Activated CD4-positive, alpha-beta T cell treated with anti-CD3 and anti-CD28 coated beads, Interleukin-2, amount 50 U/mL, for 16 hours (primary cell): ENCODE data around the gene FOXQ1.
"Not testable (repeated sequence)": the region's sequence is repeated elsewhere in the genome, so short reads cannot be mapped to it uniquely, and the experiment has no call there.

ENCODE experiments used
- DNase-seq: peaks from one replicate; pipeline ENCODE4 v3.0.0-alpha.2; 2020

FOXQ1 gene

GRCh38 chr6:1295420-1295819, 16.5 kb upstream of the FOXQ1 start:
- no peak for DNase-seq

GRCh38 chr6:1296079-1296478, 15.8 kb upstream of the FOXQ1 start:
- no peak for DNase-seq

GRCh38 chr6:1296542-1296941, 15.4 kb upstream of the FOXQ1 start:
- no peak for DNase-seq

GRCh38 chr6:1297746-1298145, 14.2 kb upstream of the FOXQ1 start:
- DNase-seq: no peak

GRCh38 chr6:1298768-1299167, 13.1 kb upstream of the FOXQ1 start:
- DNase-seq: no peak

GRCh38 chr6:1306133-1306532, 5.8 kb upstream of the FOXQ1 start:
- DNase-seq: no peak

GRCh38 chr6:1309366-1309765, 2.5 kb upstream of the FOXQ1 start:
- DNase-seq: no peak

GRCh38 chr6:1310628-1311399, 1.1 kb upstream of the FOXQ1 start:
- no peak for DNase-seq

GRCh38 chr6:1312203-1312472, 240 bp downstream of the FOXQ1 start:
- no peak for DNase-seq

GRCh38 chr6:1312473-1313367, 822 bp downstream of the FOXQ1 start:
- DNase-seq: no peak

- DNase-seq: no peak
Observed at GRCh38 chr6:1313384-1313766, 1.5 kb downstream of the FOXQ1 start.

GRCh38 chr6:1313767-1314503, 2.0 kb downstream of the FOXQ1 start:
- peak; percentile 20 for DNase-seq

- DNase-seq: no peak
Observed at GRCh38 chr6:1314617-1315016, 2.7 kb downstream of the FOXQ1 start.

- no peak for DNase-seq
Observed at GRCh38 chr6:1315201-1315559, 3.3 kb downstream of the FOXQ1 start.

GRCh38 chr6:1315560-1316386, 3.9 kb downstream of the FOXQ1 start:
- DNase-seq: no peak

- no peak for DNase-seq
Observed at GRCh38 chr6:1316489-1316971, 4.6 kb downstream of the FOXQ1 start.

- DNase-seq: no peak
Observed at GRCh38 chr6:1317302-1317815, 5.5 kb downstream of the FOXQ1 start.

- no peak for DNase-seq
Observed at GRCh38 chr6:1318036-1318435, 6.1 kb downstream of the FOXQ1 start.

GRCh38 chr6:1318584-1318983, 6.7 kb downstream of the FOXQ1 start:
- not testable (repeated sequence) for DNase-seq

GRCh38 chr6:1321738-1322137, 9.8 kb downstream of the FOXQ1 start:
- no peak for DNase-seq

GRCh38 chr6:1322156-1322555, 10.3 kb downstream of the FOXQ1 start:
- no peak for DNase-seq

- no peak for DNase-seq
Observed at GRCh38 chr6:1322696-1323219, 10.9 kb downstream of the FOXQ1 start.
